ENCODE results near the gene RELL2. TPM values are rescaled to one million over a fixed set of nuclear protein-coding genes. Genes with fewer than 3 reads are reported as not detected.

Gene RELL2
- total RNA-seq, 1 experiment from 2014 or later: 6.2 TPM

- in situ Hi-C loops (cut with HindIII; ENCODE audit: low pct_unique_long_range_greater_than_20kb, low sequenced_read_pairs): no loop called here
- DNase-seq (ENCODE audit: low read depth, low spot score): no peak
These were observed 2.7 kb downstream of the RELL2 start for GRCh38 chr5:141639357-141640050.

- DNase-seq (ENCODE audit: low read depth, low spot score): no peak
- in situ Hi-C loops (cut with HindIII; ENCODE audit: low pct_unique_long_range_greater_than_20kb, low sequenced_read_pairs): no loop called here
These were observed 3.2 kb downstream of the RELL2 start for GRCh38 chr5:141640051-141640415.

- in situ Hi-C loops (cut with HindIII; ENCODE audit: low pct_unique_long_range_greater_than_20kb, low sequenced_read_pairs): no loop called here
These were observed 3.9 kb downstream of the RELL2 start for GRCh38 chr5:141640698-141641097.

GRCh38 chr5:141641634-141642267, 5.0 kb downstream of the RELL2 start:
- in situ Hi-C loops (cut with HindIII; ENCODE audit: low pct_unique_long_range_greater_than_20kb, low sequenced_read_pairs): no loop called here
- peak; percentile 23 for DNase-seq (ENCODE audit: low read depth, low spot score)

More at GRCh38 chr5:141640698-141641097, 3.9 kb downstream of the RELL2 start:
- DNase-seq (ENCODE audit: low read depth, low spot score): no peak

- in situ Hi-C loops (cut with HindIII; ENCODE audit: low pct_unique_long_range_greater_than_20kb, low sequenced_read_pairs): no loop called here
- no peak for DNase-seq (ENCODE audit: low read depth, low spot score)
These were observed 9.2 kb downstream of the RELL2 start for GRCh38 chr5:141646026-141646425.

GRCh38 chr5:141647242-141647641, 10.4 kb downstream of the RELL2 start:
- DNase-seq (ENCODE audit: low read depth, low spot score): no peak
- in situ Hi-C loops (cut with HindIII; ENCODE audit: low pct_unique_long_range_greater_than_20kb, low sequenced_read_pairs): no loop called here

DNA sequence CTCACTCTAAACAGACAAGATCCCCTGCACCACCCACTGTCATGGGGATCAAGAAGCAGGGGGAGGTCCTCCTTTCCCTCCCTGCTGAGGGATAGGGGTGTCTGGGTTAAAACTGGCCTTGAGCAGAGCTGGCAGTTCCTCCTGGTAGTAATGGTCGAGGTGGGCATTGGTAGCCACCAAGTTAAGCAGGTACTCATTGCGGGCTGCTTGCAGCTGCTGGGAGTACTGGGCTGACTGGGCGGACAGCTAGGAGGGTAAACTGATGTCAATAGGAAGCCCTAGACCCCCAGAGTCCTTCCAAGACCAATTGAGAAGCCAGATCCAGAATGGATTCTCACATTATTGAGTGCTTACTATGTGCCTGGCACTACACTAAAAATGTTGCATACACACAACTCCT, 11.1 kb downstream of the RELL2 start:
- DNase-seq (ENCODE audit: low read depth, low spot score): no peak
- in situ Hi-C loops (cut with HindIII; ENCODE audit: low pct_unique_long_range_greater_than_20kb, low sequenced_read_pairs): no loop called here

GRCh38 chr5:141649056-141649688, 12.4 kb downstream of the RELL2 start:
- DNase-seq (ENCODE audit: low read depth, low spot score): no peak
- in situ Hi-C loops (cut with HindIII; ENCODE audit: low pct_unique_long_range_greater_than_20kb, low sequenced_read_pairs): no loop called here

- DNase-seq (ENCODE audit: low read depth, low spot score): no peak
- in situ Hi-C loops (cut with HindIII; ENCODE audit: low pct_unique_long_range_greater_than_20kb, low sequenced_read_pairs): no loop called here
These were observed 13.2 kb downstream of the RELL2 start for GRCh38 chr5:141649972-141650371.

DNA sequence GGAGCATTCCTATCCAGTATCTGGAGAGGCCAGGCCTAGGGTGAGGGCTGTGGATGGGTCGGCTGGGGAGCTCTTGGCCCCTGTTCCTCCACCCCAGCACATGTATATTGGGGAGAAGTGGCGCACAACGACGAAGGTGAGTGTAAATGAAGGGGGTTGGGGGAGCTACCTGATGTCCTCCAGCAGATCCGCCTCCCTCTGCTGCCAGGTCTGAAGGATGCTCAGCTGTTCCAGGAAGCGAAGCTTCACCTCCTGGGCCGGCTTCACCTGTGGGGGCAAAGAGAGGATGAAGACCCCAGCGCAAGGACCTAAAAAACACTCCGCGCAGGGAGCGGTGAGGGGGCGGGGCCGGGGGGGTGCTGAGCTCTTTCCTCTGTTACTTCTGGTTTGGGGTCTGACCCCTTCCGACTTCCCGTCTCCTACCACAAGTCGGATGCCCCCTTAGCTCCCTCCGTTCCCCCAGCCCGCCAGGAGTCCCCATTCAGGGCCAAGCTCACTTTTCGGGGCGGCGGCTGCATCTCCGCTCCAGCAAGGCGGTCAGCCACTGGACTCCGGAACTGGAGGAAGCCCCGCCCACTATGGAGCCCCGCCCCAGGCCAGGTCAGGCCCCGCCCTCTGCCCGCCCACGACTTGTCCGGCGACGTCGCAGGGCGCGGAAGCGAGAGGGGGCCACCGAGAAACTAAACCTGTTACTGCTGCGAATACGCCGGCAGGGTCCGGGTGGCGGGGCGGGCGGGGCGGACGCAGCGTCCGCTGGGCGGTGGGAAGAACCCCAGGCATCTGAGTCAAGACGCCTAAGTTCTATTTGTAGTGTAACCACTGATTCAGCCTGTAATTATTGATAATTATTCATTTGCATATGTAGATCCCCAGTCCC, 14.3 kb downstream of the RELL2 start, which contains the start of gene FCHSD1:
Gene FCHSD1, minus strand, starts transcription at position 568 of the 877 bp plus-strand sequence. Its CDS starts 50 bp downstream, at position 518.
- DNase-seq (ENCODE audit: low read depth, low spot score): peak; percentile 75
- in situ Hi-C loops (cut with HindIII; ENCODE audit: low pct_unique_long_range_greater_than_20kb, low sequenced_read_pairs): no loop called here

GRCh38 chr5:141651728-141652105, 14.9 kb downstream of the RELL2 start:
- DNase-seq (ENCODE audit: low read depth, low spot score): no peak
- in situ Hi-C loops (cut with HindIII; ENCODE audit: low pct_unique_long_range_greater_than_20kb, low sequenced_read_pairs): no loop called here

- no peak for DNase-seq (ENCODE audit: low read depth, low spot score)
- in situ Hi-C loops (cut with HindIII; ENCODE audit: low pct_unique_long_range_greater_than_20kb, low sequenced_read_pairs): no loop called here
These were observed 17.5 kb downstream of the RELL2 start for GRCh38 chr5:141654298-141654697.

GRCh38 chr5:141655020-141655419, 18.2 kb downstream of the RELL2 start:
- in situ Hi-C loops (cut with HindIII; ENCODE audit: low pct_unique_long_range_greater_than_20kb, low sequenced_read_pairs): no loop called here
- no peak for DNase-seq (ENCODE audit: low read depth, low spot score)

- in situ Hi-C loops (cut with HindIII; ENCODE audit: low pct_unique_long_range_greater_than_20kb, low sequenced_read_pairs): no loop called here
- DNase-seq (ENCODE audit: low read depth, low spot score): no peak
These were observed 19.6 kb downstream of the RELL2 start for GRCh38 chr5:141656396-141656795.

GRCh38 chr5:141657404-141657803, 20.6 kb downstream of the RELL2 start:
- no peak for DNase-seq (ENCODE audit: low read depth, low spot score)
- in situ Hi-C loops (cut with HindIII; ENCODE audit: low pct_unique_long_range_greater_than_20kb, low sequenced_read_pairs): no loop called here

DNA sequence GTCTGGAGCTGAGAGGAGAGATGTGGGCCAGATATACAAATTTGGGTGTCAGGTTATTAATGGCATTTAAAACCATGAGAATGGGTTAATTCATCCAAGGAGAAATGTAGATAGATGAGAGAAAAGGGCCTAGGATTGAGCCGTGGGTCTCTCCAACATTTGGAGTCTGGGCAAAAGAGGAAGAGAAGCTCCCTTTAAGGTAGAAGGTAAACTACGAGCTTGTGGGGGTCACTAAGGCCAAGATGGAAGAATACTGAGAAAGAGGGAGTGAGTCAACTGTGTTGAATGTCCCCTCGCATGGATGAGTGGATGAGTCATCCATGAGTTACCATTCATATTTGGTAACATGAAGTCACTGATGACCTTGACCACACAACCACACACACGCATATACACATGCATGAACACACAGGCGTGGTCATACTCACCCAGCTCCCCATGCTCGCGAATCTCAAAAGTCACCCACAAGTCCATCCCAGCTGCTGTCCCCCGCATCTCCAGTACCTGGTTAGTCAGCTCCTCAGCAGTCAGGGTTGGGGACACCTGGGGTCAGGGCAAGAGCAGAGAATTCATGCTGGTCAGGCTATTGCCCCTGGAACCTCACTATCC, 21.2 kb downstream of the RELL2 start:
- in situ Hi-C loops (cut with HindIII; ENCODE audit: low pct_unique_long_range_greater_than_20kb, low sequenced_read_pairs): no loop called here
- no peak for DNase-seq (ENCODE audit: low read depth, low spot score)

DNA sequence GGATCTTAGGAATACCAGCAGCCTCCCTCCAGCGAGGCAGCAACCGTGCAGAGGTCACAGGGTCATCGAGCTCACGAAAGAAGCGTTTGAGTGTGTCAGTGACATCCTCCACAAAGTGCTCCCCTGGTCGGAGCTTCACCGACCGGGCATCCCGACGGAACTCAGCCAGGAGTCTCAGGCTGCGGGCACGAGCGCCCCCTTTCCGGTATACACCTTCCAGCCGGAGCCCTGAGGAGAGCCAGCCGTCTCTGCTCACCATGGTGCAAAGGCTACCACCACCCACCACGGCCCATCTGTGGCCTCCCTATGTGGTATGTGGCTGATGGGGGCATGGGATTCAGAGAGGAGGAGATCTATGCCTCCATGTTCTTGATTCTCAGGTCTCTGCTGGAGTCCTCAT, 25.2 kb downstream of the RELL2 start:
- in situ Hi-C loops (cut with HindIII; ENCODE audit: low pct_unique_long_range_greater_than_20kb, low sequenced_read_pairs): no loop called here

DNA sequence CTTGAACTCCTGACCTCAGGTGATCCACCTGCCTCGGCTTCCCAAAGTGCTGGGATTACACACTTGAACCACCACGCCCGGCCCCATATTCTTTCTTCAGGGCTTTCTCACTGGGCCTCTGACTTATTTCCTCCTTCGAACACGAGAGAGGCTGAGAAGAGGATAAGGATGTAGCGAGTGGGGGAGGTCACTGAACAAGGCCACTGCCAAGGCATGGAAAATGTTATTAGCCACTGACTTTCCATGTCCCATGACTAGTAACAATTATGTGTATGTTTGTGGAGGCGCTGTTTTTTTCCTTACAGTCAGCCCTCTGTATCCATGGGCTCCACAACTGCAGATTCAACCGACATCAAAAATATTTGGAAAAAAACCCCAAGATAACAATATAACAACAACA, 26.7 kb downstream of the RELL2 start:
- in situ Hi-C loops (cut with HindIII; ENCODE audit: low pct_unique_long_range_greater_than_20kb, low sequenced_read_pairs): no loop called here
- peak; percentile 27 for DNase-seq (ENCODE audit: low read depth, low spot score)

More for the DNA sequence above, 25.2 kb downstream of the RELL2 start:
- no peak for DNase-seq (ENCODE audit: low read depth, low spot score)

Measured in SK-MEL-5 (cell line).